ENCODE results near the gene GOLIM4.

- TF ChIP-seq CTCF (conservative IDR thresholded peaks at IDR 0.05; ENCODE audit: low read depth in 2 of 2) (no peak), POLR2AphosphoS5 (IDR thresholded peaks at IDR 0.05; ENCODE audit: low read depth) (no peak), EZH2phosphoT487 (IDR thresholded peaks at IDR 0.05; ENCODE audit: unreplicated experiment) (no peak), JUNB (IDR thresholded peaks at IDR 0.05; ENCODE audit: unreplicated experiment) (no peak)
- TF ChIP-seq, protein P1, sequence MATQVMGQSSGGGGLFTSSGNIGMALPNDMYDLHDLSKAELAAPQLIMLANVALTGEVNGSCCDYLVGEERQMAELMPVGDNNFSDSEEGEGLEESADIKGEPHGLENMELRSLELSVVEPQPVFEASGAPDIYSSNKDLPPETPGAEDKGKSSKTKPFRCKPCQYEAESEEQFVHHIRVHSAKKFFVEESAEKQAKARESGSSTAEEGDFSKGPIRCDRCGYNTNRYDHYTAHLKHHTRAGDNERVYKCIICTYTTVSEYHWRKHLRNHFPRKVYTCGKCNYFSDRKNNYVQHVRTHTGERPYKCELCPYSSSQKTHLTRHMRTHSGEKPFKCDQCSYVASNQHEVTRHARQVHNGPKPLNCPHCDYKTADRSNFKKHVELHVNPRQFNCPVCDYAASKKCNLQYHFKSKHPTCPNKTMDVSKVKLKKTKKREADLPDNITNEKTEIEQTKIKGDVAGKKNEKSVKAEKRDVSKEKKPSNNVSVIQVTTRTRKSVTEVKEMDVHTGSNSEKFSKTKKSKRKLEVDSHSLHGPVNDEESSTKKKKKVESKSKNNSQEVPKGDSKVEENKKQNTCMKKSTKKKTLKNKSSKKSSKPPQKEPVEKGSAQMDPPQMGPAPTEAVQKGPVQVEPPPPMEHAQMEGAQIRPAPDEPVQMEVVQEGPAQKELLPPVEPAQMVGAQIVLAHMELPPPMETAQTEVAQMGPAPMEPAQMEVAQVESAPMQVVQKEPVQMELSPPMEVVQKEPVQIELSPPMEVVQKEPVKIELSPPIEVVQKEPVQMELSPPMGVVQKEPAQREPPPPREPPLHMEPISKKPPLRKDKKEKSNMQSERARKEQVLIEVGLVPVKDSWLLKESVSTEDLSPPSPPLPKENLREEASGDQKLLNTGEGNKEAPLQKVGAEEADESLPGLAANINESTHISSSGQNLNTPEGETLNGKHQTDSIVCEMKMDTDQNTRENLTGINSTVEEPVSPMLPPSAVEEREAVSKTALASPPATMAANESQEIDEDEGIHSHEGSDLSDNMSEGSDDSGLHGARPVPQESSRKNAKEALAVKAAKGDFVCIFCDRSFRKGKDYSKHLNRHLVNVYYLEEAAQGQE (IDR thresholded peaks at IDR 0.05; ENCODE audit: unreplicated experiment): no peak
- TF ChIP-seq, protein P2, sequence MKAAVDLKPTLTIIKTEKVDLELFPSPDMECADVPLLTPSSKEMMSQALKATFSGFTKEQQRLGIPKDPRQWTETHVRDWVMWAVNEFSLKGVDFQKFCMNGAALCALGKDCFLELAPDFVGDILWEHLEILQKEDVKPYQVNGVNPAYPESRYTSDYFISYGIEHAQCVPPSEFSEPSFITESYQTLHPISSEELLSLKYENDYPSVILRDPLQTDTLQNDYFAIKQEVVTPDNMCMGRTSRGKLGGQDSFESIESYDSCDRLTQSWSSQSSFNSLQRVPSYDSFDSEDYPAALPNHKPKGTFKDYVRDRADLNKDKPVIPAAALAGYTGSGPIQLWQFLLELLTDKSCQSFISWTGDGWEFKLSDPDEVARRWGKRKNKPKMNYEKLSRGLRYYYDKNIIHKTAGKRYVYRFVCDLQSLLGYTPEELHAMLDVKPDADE (IDR thresholded peaks at IDR 0.05): no peak
These were observed 7.1 kb upstream of the GOLIM4 start for GRCh38 chr3:168102735-168103410.
